ENCODE measurements around the gene PLK1. TPM values are rescaled to one million over a fixed set of nuclear protein-coding genes. Genes with fewer than 3 reads are reported as not detected.

PLK1 gene
- total RNA-seq = 5.9 TPM

DNA sequence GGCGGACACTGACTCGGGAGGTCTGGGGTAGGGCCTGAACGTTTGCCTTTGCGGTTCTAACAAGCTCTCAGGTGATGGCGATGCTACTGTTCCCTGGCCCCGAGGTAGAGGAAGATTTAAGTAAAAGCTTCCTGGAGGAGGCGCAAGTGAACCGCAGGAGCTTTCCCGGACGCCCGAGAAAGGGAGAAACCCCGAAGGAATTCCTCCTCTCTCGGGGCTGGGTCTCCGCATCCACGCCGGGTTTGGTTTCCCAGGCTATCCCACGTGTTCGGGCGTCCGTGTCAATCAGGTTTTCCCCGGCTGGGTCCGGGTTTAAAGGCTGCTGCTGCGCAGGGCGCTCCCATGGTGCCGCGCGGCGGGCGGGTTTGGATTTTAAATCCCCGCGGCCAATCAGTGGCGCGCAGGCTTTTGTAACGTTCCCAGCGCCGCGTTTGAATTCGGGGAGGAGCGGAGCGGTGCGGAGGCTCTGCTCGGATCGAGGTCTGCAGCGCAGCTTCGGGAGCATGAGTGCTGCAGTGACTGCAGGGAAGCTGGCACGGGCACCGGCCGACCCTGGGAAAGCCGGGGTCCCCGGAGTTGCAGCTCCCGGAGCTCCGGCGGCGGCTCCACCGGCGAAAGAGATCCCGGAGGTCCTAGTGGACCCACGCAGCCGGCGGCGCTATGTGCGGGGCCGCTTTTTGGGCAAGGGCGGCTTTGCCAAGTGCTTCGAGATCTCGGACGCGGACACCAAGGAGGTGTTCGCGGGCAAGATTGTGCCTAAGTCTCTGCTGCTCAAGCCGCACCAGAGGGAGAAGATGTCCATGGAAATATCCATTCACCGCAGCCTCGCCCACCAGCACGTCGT, at the start of gene PLK1:
TSS of gene PLK1 (plus strand) at position 460 of the 844 bp plus-strand sequence. CDS start at position 504, 44 bp downstream.

DNA sequence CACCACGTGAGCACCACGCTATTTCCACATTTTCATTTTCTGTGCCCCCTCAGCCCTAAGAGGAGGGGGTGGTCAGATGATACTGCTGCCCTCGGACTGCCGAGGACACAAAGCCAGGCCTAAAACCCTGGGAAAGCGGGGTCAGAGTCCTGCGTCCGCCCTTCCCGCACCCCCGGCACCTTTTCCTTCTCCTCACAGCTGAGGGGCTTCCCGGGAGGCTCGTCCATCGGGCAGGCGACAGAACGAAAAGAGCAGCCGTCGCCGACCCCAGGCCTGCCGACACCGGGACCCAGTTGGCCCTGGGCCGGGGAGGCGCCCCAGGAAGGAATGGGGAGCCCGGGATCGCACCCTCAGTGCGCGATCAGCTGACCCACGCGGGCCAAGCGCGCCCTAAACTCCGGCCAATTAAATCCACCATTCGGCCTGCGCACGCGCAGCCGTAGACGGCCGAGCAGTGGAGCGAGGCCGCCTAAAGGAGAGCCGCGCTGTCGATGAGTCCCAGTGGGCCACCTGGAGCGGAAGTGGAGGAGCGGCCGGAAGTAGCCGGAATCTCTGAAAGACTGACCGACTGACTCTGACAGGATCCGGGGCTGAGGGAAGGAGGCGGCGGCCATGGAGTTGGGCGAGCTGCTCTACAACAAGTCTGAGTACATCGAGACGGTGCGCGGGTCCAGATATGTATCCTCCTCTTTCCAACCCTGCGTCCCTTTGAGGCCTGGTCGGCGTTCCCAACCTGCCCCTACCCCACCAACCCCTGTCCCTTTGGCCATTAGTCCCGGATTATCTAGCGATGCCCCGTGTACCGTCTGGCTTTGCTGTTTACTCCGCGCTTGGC, 37.5 kb upstream of the PLK1 start, which contains the start of the genes DCTN5 and PALB2:
TSS of gene DCTN5 (plus strand) at position 536 of the 835 bp plus-strand sequence. CDS start at position 613, 77 bp downstream.
TSS of gene PALB2 (minus strand) at position 380 of the 835 bp plus-strand sequence. CDS start at position 227, 153 bp downstream.

DNA sequence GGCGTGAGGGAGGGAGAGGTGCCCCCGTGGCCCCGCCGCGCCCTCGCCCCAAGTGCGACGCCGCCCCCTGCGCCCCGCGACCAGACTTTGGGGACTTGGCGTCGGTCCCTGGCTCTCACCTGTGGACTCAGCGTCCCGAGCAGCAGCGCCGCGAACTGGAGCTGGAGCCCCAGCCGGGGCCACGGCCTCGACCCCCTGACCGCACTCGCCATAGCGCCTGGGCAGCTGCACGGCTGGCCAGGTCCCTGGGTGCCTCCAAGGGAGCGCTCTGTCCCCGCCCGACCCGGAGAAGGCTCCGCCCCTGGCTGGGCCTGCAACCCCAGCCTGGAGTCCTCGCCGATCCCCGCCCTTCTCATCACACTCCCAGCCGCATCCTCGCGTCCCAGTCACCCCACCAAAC, 34.3 kb downstream of the PLK1 start, which contains the start of gene ERN2:
TSS of gene ERN2 (minus strand) at position 247 of the 400 bp plus-strand sequence. CDS start at position 212, 35 bp downstream.

Other genes starting within 250 kb of the PLK1 start
- gene COG7, start 225.7 kb upstream of the PLK1 start, total RNA-seq = 28.2 TPM
- gene GGA2, start 168.4 kb upstream of the PLK1 start, total RNA-seq = 58.2 TPM
- gene EARS2, start 121.5 kb upstream of the PLK1 start, total RNA-seq = 50.4 TPM
- 63.5 TPM for gene UBFD1, start 121.2 kb upstream of the PLK1 start, total RNA-seq
- gene NDUFAB1, start 82.6 kb upstream of the PLK1 start, total RNA-seq = 57.6 TPM
- gene PALB2, start 37.6 kb upstream of the PLK1 start, total RNA-seq = 15.0 TPM
- 93.0 TPM for gene DCTN5, start 37.4 kb upstream of the PLK1 start, total RNA-seq
- not detected for gene ERN2, start 34.3 kb downstream of the PLK1 start, total RNA-seq
- gene CHP2, start 76.1 kb downstream of the PLK1 start, total RNA-seq = 0.31 TPM
- gene PRKCB, start 157.1 kb downstream of the PLK1 start, total RNA-seq = 81.4 TPM